Stimulated activated CD8-positive, alpha-beta memory T cell treated with anti-CD3 and anti-CD28 coated beads, Interleukin-15, amount 100 ng/mL, for 48 hours (primary cell): ENCODE measurements around the gene RCOR2.
"Not testable (repeated sequence)": the region's sequence is repeated elsewhere in the genome, so short reads cannot be mapped to it uniquely, and the experiment has no call there.

Source experiments
- DNase-seq, 2 donors: peaks; one replicate each; pipeline ENCODE4 v3.0.0-alpha.2; 2020; ENCODE audit warnings: low read depth in 2 of 2

RCOR2 gene

GRCh38 chr11:63916837-63917691 is at the start of gene RCOR2:
TSS of gene RCOR2 (minus strand) at chr11:63917164. CDS start at chr11:63916456, 708 bp downstream.
- DNase-seq: peak; percentile 48 to 58

DNA sequence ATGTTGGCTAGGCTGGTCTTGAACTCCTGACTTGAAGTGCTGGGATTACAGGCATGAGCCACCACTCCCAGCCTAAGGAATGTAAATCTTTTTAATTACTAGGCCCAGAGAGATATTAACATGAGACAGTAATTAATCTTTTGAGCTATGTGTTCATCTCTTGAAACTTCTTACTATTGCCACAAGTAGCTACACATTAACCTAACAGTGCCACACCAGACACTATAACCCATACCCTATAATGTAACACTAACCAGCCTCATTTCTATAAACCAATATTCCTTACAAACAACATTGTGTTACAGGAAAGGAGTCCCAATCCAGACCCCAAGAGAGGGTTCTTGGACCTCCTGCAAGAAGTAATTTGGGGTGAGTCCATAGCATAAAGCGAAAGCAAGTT is 49.5 kb upstream of the RCOR2 start:
- DNase-seq: no peak

GRCh38 chr11:63963895-63964294 is 46.9 kb upstream of the RCOR2 start:
- not testable (repeated sequence) for DNase-seq

DNA sequence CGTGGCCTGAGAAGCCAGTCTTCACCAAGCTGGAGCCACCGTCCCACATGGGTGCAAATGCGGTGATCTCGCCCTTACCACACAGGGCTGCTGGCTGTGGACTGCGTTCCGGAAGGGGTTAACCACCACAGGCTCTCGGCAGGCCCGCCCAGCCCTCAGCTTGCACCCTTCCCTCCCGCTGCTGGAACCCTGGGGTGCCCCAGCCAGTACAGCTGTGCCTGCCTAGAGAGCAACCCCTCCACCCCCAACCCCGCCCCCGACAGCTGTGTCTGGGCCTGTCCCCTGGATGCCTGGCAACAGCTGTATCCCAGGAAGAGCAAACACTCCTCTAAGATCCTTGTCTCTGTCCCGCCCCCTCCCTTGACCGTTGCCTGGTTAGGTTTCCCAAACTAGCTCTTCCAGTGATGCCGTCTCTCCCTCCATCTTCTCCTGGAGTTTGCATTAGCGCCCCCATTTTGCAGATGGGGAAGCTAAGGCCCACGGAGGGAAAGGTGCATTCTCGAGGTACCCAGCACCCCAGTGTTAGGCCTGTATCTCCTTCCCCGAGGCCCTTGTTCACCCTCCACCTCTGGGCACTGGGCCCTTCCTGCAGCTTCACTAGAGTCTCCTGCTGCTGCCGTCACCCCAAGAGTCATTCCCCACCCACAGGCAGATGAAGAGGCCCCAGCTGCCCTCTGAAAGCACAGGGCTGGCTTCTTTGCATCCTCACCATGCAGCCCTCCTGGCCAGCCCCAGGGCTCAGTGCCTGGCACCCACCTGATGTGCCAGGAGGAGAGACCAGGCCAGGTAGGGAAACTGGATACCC is 44.8 kb upstream of the RCOR2 start:
- DNase-seq: no peak

GRCh38 chr11:63958008-63958407 is 41.0 kb upstream of the RCOR2 start:
- no peak for DNase-seq

DNA sequence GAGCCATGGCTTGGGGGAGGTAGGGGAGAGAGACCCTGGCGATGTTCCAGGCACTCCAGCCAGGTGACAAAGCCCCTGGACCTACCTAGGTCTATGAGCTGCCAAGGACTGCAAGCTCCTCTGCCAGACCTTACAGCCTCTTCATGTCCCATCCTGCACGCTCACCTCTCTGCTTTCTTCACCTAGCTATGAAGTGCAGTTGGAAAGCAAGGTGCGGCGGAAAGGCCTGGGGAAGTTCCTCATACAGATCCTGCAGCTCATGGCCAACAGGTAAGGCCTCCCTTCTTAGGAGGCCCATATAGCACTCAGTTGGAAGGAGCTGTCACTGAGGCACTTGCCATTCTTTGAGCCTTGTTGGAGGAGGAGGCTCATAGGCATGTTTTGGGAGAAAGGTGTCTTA is 35.6 kb upstream of the RCOR2 start:
- DNase-seq: no peak

- no peak for DNase-seq
These were observed 35.0 kb upstream of the RCOR2 start for GRCh38 chr11:63951779-63952536.

GRCh38 chr11:63945477-63946163 is 28.7 kb upstream of the RCOR2 start:
- no peak for DNase-seq

DNA sequence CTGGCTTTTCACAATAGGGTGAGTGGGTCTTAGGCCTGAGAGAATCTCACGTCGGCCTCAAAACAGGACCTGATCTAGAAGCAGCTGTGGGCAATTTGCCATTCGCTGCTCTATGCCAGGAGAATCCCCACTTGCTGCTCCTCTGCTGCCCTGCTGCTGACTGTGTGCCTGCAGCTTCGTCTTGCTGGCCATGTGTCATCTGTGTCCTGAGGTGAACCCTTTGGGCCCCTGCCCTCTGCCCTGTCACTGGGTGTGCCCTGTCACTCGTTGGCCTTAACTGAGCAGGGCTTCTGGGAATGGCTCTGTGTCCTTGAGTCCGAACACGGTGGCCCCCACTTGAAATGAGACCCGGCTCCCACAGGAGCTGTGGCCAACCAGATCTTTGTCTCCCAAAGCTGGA is 28.0 kb upstream of the RCOR2 start:
- DNase-seq: no peak

GRCh38 chr11:63942803-63943202 is 25.8 kb upstream of the RCOR2 start:
- no peak for DNase-seq

- no peak for DNase-seq
These were observed 24.9 kb upstream of the RCOR2 start for GRCh38 chr11:63941901-63942300.

DNA sequence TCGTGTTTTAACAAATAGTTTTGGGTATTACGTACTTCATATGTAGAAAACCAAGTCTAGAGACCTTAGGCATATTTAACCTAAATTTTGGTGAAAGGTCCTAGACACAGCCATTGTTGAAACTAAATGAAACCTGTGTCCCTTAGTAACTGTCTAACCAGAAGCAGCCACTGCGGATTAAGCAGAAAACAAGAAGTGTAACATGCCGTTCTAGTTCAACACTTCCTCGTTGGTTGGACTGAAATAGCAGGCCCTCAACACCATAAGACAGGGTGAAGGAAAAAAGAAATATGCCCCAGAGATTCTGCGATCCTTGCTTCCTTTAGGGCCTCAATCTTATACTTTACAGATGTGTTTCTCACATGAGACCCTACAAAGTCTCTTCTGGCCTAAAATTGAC is 23.8 kb upstream of the RCOR2 start:
- no peak for DNase-seq

DNA sequence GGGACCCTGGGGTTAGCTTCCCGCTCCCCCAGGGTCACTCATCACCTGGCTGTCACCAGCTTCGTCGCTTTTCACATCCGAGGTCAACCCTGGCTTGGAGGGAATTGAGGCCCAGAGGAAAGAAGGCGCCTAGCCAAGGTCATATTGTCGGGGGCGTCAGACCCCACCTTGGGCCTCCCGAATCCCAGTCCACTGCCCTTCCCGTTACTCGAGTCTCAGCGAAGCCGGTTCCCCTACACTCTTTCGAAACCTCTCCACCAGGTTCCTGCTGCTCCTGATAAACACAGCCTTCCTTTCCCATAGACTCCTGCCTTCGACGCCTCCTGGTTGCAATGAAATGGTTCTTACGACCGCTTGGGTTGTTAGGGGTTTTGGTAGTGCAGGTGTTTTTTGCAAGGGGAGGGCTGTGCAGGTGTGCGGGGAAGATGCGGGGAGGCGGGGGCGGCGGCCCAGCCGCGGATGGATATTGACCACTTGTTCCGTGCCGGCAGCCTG is 22.5 kb upstream of the RCOR2 start:
- DNase-seq: no peak

GRCh38 chr11:63938479-63939396 is 21.8 kb upstream of the RCOR2 start, which contains the start of gene NAA40:
TSS of gene NAA40 (plus strand) at chr11:63939002. CDS start at chr11:63939097, 95 bp downstream.
- DNase-seq: peak; percentile 95 to 96

- DNase-seq: no peak
These were observed 20.9 kb upstream of the RCOR2 start for GRCh38 chr11:63937713-63938478.

DNA sequence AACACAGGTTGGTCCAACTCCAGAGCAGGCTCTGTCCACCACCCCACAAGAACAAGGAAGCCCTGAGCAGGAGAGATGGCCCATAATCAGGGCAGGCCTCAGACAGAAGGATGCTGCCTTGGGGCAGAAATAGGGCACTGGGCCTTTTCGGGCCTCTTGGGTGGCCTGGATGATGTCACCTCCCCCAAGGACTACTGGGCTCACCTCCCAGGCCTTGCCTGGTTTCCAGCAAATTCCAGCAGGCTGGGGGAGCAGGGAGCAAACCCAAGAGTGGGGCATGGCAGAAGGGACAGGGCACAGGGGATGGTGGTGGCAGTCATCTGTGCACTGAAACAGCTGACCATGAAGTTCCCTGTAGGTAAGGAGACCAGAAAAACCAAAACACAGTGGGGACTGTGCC is 16.5 kb upstream of the RCOR2 start:
- no peak for DNase-seq

GRCh38 chr11:63931876-63932275 is 14.9 kb upstream of the RCOR2 start:
- no peak for DNase-seq

DNA sequence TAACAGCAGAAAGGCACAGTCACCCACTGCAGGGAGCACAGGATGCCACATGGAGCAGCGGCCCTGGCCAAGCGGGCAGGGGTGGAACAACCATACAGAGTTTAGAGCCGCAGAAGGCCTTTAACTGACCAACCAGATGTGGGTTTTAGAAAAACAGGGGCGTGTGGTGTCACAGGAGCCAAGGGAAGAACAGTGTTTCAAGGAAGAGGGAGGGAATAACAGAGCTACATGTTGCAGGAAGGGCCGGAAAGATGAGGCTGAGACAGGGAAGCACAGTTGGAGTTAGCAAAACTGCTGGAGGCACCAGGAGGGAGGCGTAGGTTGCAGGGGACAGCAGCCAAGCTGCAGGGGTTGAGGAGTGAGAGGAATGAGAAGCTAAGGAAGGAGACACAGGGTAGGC is 14.1 kb upstream of the RCOR2 start:
- DNase-seq: no peak

- DNase-seq: no peak
These were observed 12.7 kb upstream of the RCOR2 start for GRCh38 chr11:63929616-63930015.
